ENCODE measurements around the gene NSMF.
A peak's percentile ranks its signal among the peaks of the same experiment; 100 is the strongest.

The NSMF gene, protein sequence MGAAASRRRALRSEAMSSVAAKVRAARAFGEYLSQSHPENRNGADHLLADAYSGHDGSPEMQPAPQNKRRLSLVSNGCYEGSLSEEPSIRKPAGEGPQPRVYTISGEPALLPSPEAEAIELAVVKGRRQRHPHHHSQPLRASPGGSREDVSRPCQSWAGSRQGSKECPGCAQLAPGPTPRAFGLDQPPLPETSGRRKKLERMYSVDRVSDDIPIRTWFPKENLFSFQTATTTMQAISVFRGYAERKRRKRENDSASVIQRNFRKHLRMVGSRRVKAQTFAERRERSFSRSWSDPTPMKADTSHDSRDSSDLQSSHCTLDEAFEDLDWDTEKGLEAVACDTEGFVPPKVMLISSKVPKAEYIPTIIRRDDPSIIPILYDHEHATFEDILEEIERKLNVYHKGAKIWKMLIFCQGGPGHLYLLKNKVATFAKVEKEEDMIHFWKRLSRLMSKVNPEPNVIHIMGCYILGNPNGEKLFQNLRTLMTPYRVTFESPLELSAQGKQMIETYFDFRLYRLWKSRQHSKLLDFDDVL

GRCh38 chr9:137459152-137459600, at the start of gene NSMF:
TSS of gene NSMF (minus strand) at chr9:137459334. CDS start at chr9:137459102, 232 bp downstream.
- Histone ChIP-seq H3K36me3 (ENCODE audit: insufficient read depth, low read length) (no peaks in the 10 kb centered on the region), H3K4me1 (ENCODE audit: insufficient read depth, low read length) (peaks cover 9% of the 10 kb centered on the region; the same call in 1 of the 2 replicates), H3K9ac (ENCODE audit: low read depth, low read length) (peak within 1 kb of the TSS; percentile 54), H3K9me3 (ENCODE audit: control insufficient read depth, insufficient read depth, low read length) (no peaks in the 10 kb centered on the region)

GRCh38 chr9:137506702-137507171, 47.6 kb upstream of the NSMF start:
- no peaks in the 10 kb centered on the region for H3K36me3 ChIP-seq (ENCODE audit: insufficient read depth, low read length)
- no peaks in the 10 kb centered on the region for H3K9me3 ChIP-seq (ENCODE audit: control insufficient read depth, insufficient read depth, low read length)
- H3K9ac ChIP-seq (ENCODE audit: low read depth, low read length): no peak overlapping the region
- no peaks in the 10 kb centered on the region for H3K4me1 ChIP-seq (ENCODE audit: insufficient read depth, low read length)

DNA sequence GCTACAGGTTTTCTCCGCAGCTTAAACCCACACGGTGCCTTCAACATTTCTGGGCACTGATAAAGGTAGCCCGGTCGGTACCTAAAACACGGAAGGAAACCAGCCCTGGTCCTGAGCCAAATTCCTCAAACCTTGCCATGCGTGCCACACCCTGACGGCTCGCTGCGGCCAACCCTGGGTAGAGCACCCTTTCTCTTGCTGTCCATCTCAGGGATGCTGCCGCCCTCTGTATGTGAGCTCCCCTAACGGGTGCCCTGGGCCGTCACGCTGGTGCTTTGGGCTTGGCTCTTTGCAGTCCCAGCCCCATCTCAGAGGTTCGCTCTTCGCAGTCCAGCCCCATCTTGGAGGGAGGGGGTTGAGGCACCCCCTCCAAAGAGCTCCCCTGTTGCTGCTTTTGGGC, 47.1 kb upstream of the NSMF start:
- no peaks in the 10 kb centered on the region for H3K36me3 ChIP-seq (ENCODE audit: insufficient read depth, low read length)
- H3K4me1 ChIP-seq (ENCODE audit: insufficient read depth, low read length): no peaks in the 10 kb centered on the region
- H3K9me3 ChIP-seq (ENCODE audit: control insufficient read depth, insufficient read depth, low read length): no peaks in the 10 kb centered on the region
- no peak overlapping the region for H3K9ac ChIP-seq (ENCODE audit: low read depth, low read length)

DNA sequence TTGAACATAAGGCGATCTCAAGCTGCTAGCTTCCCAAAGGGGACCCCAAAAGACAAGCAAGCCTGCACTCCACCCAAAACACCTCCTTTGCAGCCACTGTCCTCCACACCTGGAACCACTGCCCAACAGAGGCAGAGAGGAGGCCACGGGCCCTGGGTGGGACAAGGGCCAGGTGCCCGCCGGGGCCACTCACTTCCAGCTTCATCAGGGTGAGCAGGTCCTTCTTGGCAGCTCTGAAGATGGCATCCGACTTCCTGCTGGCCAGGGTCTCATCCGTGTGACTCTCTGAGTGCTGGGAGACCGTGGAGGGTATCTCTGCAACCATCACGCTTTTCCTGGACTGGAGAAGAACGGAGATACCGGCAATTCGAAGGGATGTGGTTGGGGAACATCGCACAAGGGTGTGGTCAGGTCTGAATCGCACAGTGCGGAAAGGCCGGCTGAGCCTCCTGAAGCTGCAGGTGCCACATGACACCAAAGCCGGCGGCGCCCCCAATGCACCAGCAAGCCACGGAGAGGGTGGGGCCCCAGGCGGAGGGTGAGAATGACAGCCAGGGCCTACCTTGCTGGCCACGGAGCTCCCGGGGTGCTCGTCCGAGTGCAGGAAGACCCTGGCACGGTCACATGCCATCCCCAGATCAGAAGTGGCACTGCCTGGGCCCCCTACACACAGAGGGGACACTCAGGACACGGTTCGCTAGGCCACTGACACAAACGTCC, 46.4 kb upstream of the NSMF start:
- Histone ChIP-seq H3K9me3 (ENCODE audit: control insufficient read depth, insufficient read depth, low read length) (no peaks in the 10 kb centered on the region), H3K9ac (ENCODE audit: low read depth, low read length) (no peak overlapping the region), H3K36me3 (ENCODE audit: insufficient read depth, low read length) (no peaks in the 10 kb centered on the region), H3K4me1 (ENCODE audit: insufficient read depth, low read length) (no peaks in the 10 kb centered on the region)

DNA sequence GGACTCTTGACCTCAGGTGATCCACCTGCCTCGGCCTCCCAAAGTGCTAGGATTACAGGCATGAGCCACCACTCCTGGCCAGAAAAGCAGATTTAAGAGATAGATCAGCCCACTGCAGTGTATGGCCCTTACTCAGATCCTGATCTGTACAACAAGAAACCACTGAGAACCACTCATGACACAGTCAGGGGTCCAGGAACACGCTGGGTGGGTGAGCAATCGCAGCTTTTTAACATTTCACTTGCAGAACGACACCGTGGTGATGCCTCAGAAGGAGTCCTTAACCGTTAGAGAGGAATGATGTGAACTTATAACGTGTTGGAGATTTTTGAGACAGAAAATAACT, 45.3 kb upstream of the NSMF start:
- Histone ChIP-seq H3K9ac (ENCODE audit: low read depth, low read length) (no peak overlapping the region), H3K9me3 (ENCODE audit: control insufficient read depth, insufficient read depth, low read length) (no peaks in the 10 kb centered on the region)

DNA sequence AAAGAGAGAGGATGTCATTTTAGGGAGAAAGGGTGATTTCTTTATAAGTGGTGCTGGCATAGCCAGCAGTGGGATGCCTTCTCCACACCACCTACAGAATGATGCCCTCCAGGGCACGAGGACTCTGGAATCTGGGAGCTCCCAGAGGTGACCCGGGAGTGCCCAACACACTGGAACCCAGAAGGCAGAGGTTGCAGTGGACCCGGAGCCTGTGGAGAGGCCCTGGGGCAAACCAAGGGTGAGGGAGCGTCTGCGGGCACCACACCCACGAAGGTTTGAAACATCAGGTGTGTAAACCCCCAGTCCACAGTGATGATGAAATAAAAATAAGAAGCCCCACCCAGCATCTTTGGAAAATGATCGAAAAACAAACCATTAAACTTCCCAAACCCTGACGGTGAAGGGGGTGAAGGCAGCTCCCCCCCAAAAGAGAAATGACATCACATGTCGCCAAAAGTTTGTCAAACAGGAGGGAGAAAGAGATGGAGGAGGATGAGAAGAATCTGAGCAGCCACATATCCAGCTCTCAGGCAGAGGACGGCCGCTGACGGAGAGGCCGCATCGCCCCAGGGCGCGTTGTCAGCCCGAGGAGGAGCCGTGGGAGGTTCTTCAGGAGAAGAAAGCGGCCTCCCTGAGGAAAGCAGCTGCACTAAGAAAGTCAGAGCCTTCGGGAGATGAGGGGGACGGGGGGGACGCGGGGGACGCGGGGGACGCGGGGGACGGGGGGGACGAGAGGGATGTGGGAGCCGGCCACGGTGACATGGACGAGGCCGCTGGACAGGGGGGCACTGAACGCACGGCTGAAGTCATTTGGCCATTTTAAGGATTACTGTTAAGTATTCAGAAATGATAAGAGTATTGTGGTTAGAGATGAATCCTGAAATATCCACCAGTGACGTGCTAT, 43.1 kb upstream of the NSMF start:
- no peaks in the 10 kb centered on the region for H3K4me1 ChIP-seq (ENCODE audit: insufficient read depth, low read length)
- no peaks in the 10 kb centered on the region for H3K9me3 ChIP-seq (ENCODE audit: control insufficient read depth, insufficient read depth, low read length)
- H3K9ac ChIP-seq (ENCODE audit: low read depth, low read length): no peak overlapping the region
- no peaks in the 10 kb centered on the region for H3K36me3 ChIP-seq (ENCODE audit: insufficient read depth, low read length)

More for the DNA sequence above, 45.3 kb upstream of the NSMF start:
- H3K36me3 ChIP-seq (ENCODE audit: insufficient read depth, low read length): no peaks in the 10 kb centered on the region
- no peaks in the 10 kb centered on the region for H3K4me1 ChIP-seq (ENCODE audit: insufficient read depth, low read length)

- no peaks in the 10 kb centered on the region for H3K9me3 ChIP-seq (ENCODE audit: control insufficient read depth, insufficient read depth, low read length)
- H3K9ac ChIP-seq (ENCODE audit: low read depth, low read length): no peak overlapping the region
- no peaks in the 10 kb centered on the region for H3K4me1 ChIP-seq (ENCODE audit: insufficient read depth, low read length)
- no peaks in the 10 kb centered on the region for H3K36me3 ChIP-seq (ENCODE audit: insufficient read depth, low read length)
Observed at GRCh38 chr9:137501457-137501856, 42.3 kb upstream of the NSMF start.

DNA sequence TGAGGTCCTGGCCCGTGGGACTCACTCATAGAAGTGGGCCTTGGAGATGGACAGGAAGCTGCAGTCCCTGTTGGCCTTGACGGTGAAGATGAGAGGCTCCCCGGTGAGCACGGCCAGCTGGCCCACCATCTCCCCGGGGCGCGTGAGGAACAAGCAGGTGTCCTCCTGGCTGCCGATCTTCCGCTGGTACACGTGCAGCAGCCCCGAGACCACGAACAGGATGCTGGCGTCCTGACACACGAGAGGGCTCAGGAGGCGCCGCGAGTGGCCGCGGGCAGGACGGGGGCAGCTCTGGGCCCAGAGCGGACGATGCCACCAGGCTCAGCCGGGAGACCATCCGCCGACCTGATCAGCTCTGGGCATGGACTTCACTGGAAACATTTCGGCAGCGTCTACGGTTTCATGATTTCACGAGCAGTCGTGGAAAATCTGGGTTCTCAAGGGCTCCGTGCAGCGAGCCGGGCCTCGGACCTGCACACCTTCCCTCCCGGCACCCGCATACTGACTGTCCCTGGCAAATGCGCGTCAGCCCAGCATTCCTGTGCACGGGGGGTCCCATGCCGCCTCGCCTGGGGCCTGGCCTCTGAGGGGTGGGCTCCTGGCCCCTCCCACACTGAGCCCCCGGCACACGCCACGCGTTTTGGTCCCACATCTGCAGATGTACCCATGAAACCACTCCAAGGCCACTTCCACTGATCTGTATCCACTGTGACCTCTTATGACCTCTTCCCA, 41.7 kb upstream of the NSMF start:
- H3K9ac ChIP-seq (ENCODE audit: low read depth, low read length): no peak overlapping the region
- H3K36me3 ChIP-seq (ENCODE audit: insufficient read depth, low read length): no peaks in the 10 kb centered on the region
- no peaks in the 10 kb centered on the region for H3K4me1 ChIP-seq (ENCODE audit: insufficient read depth, low read length)
- no peaks in the 10 kb centered on the region for H3K9me3 ChIP-seq (ENCODE audit: control insufficient read depth, insufficient read depth, low read length)

DNA sequence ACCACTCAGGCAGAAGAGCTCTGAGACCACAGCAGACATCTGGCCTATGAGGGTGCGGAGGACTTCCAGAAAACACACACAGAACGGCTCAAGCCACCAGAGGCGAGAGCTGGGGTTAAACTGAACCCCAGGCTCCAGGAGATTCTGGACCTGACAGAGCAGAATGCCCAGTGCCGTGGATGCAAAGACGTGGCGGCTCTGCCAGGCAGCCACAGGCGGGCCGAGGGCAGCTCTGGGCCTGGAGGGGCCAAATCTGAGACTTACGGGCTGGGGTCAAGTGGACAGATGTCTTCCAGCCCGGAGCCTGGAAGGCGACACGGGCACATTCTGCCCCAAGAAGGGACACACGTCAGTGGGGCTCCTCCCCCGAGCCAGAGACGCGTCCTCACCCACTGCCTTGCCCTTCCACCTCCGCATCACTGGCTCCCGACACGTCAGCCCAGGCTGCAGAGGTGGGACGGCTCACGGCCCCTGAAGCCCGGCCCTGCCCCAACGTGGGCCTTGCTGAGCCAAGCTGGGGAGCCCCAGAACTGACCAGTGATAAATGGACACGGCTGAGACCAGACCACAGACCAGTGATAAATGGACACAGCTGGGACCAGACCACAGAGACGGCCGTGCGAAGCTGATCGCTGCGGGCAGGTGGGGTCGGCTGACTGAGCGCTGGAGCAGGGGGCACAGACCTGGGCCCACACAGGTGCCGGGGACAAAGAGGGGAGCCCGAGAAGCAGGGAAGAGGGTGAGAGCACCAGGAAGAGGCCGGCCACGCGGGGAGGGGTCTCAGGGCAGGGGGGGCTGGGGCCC, 40.9 kb upstream of the NSMF start:
- H3K9ac ChIP-seq (ENCODE audit: low read depth, low read length): no peak overlapping the region
- H3K4me1 ChIP-seq (ENCODE audit: insufficient read depth, low read length): no peaks in the 10 kb centered on the region
- no peaks in the 10 kb centered on the region for H3K9me3 ChIP-seq (ENCODE audit: control insufficient read depth, insufficient read depth, low read length)

GRCh38 chr9:137499416-137499815, 40.3 kb upstream of the NSMF start:
- Histone ChIP-seq H3K36me3 (ENCODE audit: insufficient read depth, low read length) (no peaks in the 10 kb centered on the region), H3K9me3 (ENCODE audit: control insufficient read depth, insufficient read depth, low read length) (no peaks in the 10 kb centered on the region), H3K4me1 (ENCODE audit: insufficient read depth, low read length) (no peaks in the 10 kb centered on the region), H3K9ac (ENCODE audit: low read depth, low read length) (no peak overlapping the region)

More for the DNA sequence above, 40.9 kb upstream of the NSMF start:
- H3K36me3 ChIP-seq (ENCODE audit: insufficient read depth, low read length): no peaks in the 10 kb centered on the region

DNA sequence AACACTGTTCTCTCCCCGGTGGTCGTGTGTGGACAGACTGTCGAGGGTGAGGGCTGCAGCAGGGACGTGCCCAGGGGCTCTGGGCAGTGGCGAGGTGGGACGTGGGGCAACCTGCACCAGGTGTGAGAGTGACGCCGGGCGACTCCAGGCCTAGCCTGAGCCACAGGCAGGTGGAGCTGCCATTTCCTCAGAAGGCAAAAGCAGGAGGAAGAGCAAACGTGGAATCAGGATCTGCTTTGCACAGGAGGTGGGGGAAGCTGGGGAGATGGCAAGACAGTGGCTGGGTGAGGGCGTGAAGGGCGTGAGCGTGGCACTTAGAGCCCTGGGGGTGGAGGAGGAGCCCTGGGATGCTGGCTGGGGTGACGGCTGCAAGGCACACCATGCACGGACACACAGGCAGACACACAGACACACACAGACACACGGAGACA, 39.6 kb upstream of the NSMF start:
- H3K36me3 ChIP-seq (ENCODE audit: insufficient read depth, low read length): no peaks in the 10 kb centered on the region
- H3K9me3 ChIP-seq (ENCODE audit: control insufficient read depth, insufficient read depth, low read length): no peaks in the 10 kb centered on the region
- H3K4me1 ChIP-seq (ENCODE audit: insufficient read depth, low read length): no peaks in the 10 kb centered on the region
- H3K9ac ChIP-seq (ENCODE audit: low read depth, low read length): no peak overlapping the region

DNA sequence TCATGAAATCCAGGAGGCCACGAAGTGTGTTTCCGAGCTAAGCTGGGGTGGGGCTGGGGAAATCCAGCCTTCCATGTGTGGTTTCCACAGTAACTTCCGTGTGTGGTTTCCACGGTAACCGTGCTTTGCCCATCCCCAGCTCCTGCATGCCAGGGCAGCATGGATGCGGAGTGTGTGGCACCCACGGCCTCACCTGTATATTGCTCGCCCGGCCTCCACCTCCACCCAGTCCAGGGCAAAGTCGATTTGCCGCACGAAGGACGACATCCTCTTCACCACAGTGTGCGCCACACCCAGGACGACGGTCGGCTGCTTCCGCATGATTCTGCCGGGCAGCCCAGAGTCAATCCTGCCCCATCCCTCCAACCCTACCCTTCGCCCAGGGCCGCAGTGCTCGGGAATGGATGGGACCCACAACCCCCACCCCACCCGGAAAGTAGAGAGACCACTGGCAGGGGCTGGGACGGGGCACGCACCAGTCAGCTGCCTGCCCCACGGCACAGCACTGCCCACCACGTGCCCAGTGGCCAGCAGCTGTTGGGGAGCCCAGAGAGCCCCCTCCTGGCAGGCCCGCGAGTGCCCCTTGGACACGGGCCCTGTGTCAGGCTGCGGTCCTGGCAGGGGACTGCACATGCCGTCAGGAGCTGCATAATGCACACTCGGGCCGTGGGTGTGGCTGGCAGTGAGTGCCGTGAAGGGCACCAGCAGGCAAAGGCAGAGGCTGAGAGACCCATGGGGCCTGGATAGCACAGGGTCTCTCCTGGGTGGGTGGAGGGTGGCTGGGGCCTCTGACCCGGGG, 39.0 kb upstream of the NSMF start:
- Histone ChIP-seq H3K9ac (ENCODE audit: low read depth, low read length) (no peak overlapping the region), H3K4me1 (ENCODE audit: insufficient read depth, low read length) (no peaks in the 10 kb centered on the region)

More for the DNA sequence above, 39.0 kb upstream of the NSMF start:
- H3K36me3 ChIP-seq (ENCODE audit: insufficient read depth, low read length): no peaks in the 10 kb centered on the region
- no peaks in the 10 kb centered on the region for H3K9me3 ChIP-seq (ENCODE audit: control insufficient read depth, insufficient read depth, low read length)

Measured in ES-I3 (cell line).